Adrenal gland (tissue), 12 donors: ENCODE data around the gene AGAP1. TPM values are rescaled to one million over a fixed set of nuclear protein-coding genes. Genes with fewer than 3 reads are reported as not detected.

Source experiments
- DNase-seq, 7 donors: peaks; one replicate each; pipeline ENCODE4 v3.0.0-alpha.2; 2019 to 2020
- H3K27ac ChIP-seq, 5 donors: fragments of 200-600 bp; sonication (generic) in 4 of 5; 1 replicate in 3 of 5; 2 replicates in 2 of 5; pipeline versions ENCODE4 v1.5.1 to v1.8.0; 2016 to 2020; ENCODE audit warnings: mild to moderate bottlenecking in 1 of 5
- H3K27me3 ChIP-seq: fragments of 200-600 bp; 2 replicates; pipeline ENCODE4 v1.8.0; 2021
- H3K36me3 ChIP-seq, 2 donors: fragments of 200-600 bp; replicated peaks in 1 of 2; 1 replicate in 1 of 2; 2 replicates in 1 of 2; pipeline versions ENCODE4 v1.5.1 to v1.8.0; 2018 to 2022
- H3K4me1 ChIP-seq, 2 donors: fragments of 200-600 bp; replicated peaks in 1 of 2; 1 replicate in 1 of 2; 2 replicates in 1 of 2; pipeline versions ENCODE4 v1.5.1 to v1.8.0; 2018 to 2021
- H3K4me3 ChIP-seq, 4 donors: fragments of 200-600 bp; sonication (generic) in 3 of 4; one replicate each; pipeline ENCODE4 v1.5.1; 2016 to 2018
- H3K9me3 ChIP-seq, 3 donors: fragments of 200-600 bp; sonication (generic) in 1 of 3; replicated peaks in 1 of 3; 1 replicate in 2 of 3; 2 replicates in 1 of 3; pipeline versions ENCODE4 v1.5.1 to v1.8.0; 2016 to 2021
- CTCF ChIP-seq, 6 experiments: fragments of 450-650 bp in 4 of 6; fragments of 200-600 bp in 2 of 6; sonication (generic) in 1 of 6; IDR thresholded peaks; 1 replicate in 5 of 6; 2 replicates in 1 of 6; pipeline versions ENCODE4 v1.5.1 to v1.8.0; 2016 to 2021; ENCODE audit warnings: antibody characterized with exemption in 6 of 6, mild to moderate bottlenecking in 2 of 6, moderate library complexity in 1 of 6
- POLR2A ChIP-seq, 2 donors: fragments of 450-650 bp; IDR thresholded peaks; one replicate each; pipeline ENCODE4 v1.6.1; 2017; ENCODE audit warnings: antibody characterized with exemption in 2 of 2, mild to moderate bottlenecking in 2 of 2, moderate library complexity in 1 of 2
- WGBS, 4 donors: extraction: QIAGEN DNeasy Blood & Tissue Kit in 2 of 4; methylation state at CpG; one replicate each; pipeline versions ENCODE4 v1.1.5 to v1.1.7; 2013 to 2017; 5-methylcytosine and 5-hydroxymethylcytosine counted together
- intact Hi-C, 2 donors: fragments of 100-400 bp; cut with DNase I; formaldehyde crosslinking; loops; one replicate each; pipeline versions ENCODE4 v1.14.1 to v1.15.0; 2022 to 2023
- polyA plus RNA-seq, 3 donors: library from polyadenylated mRNA; stranded (reverse); fragments of 200-250 nt in 2 of 3; fragments of 350-450 nt in 1 of 3; fragmentation: Illumina TruSeq in 1 of 3; extraction: RNeasy Lipid Tissue Mini Kit (QIAGEN cat#74804) in 1 of 3; gene quantifications; one replicate each; pipeline ENCODE4 v1.2.3, GENCODE V29; 2013 to 2014
- total RNA-seq, 9 donors: library from RNA; depleted of rRNA in 4 of 9; stranded (reverse); fragments of >200 nt in 4 of 9; fragments of 120-200 nt in 1 of 9; fragmentation: NEBNext Ultra II Directional in 1 of 9; extraction: Animal tissue kit (Norgen Biotek cat#: 25700) in 1 of 9; gene quantifications; one replicate each; pipeline versions ENCODE4 v1.1.0 to v1.2.4, GENCODE V29; 2013 to 2023
- donor health status: healthy with polysubstance abuse.
- donor health status: Bipolar disorder and iron deficiency.
- donor health status: DM: yes; HTN: yes; CAD: no.
- donor health status: DM: no; HTN: no; CAD: no.
- donor health status: DM: no; HTN: no; CAD: no.
- donor health status: DM: yes; HTN: yes; CAD: no.

The AGAP1 gene
- total and polyA plus RNA-seq, 12 donors: 5.3 to 29.6 (median 17.7) TPM

GRCh38 chr2:235756491-235756890 lies 262.6 kb downstream of the AGAP1 start:
- 76 to 90% (median 87%) methylated on average over 6 to 10 of the region's 10 CpGs for WGBS, 4 donors
- DNase-seq: no peak

GRCh38 chr2:235757212-235757611 lies 263.4 kb downstream of the AGAP1 start:
- no peak overlapping the region for H3K4me3 ChIP-seq
- H3K27me3 ChIP-seq: no peaks in the 10 kb centered on the region
- DNase-seq: no peak
- H3K27ac ChIP-seq: no peak overlapping the region
- H3K9me3 ChIP-seq: no peaks in the 10 kb centered on the region
- no peaks in the 10 kb centered on the region for H3K36me3 ChIP-seq
- WGBS, 4 donors: 74 to 100% (median 96%) methylated on average over 2 to 6 of the region's 6 CpGs
- no peaks in the 10 kb centered on the region for H3K4me1 ChIP-seq
- TF ChIP-seq POLR2A (IDR thresholded peaks at IDR 0.05) (no peak), CTCF (IDR thresholded peaks at IDR 0.05) (no peak)
- intact Hi-C loops: no loop called here

More at GRCh38 chr2:235756491-235756890, 262.6 kb downstream of the AGAP1 start:
- Histone ChIP-seq H3K4me1 (no peaks in the 10 kb centered on the region), H3K4me3 (no peak overlapping the region), H3K9me3 (no peaks in the 10 kb centered on the region), H3K27me3 (no peaks in the 10 kb centered on the region), H3K27ac (no peak overlapping the region), H3K36me3 (no peaks in the 10 kb centered on the region)
- no peak for TF ChIP-seq POLR2A (IDR thresholded peaks at IDR 0.05)
- TF ChIP-seq CTCF (IDR thresholded peaks at IDR 0.05): no peak
- intact Hi-C loops: no loop called here

- H3K4me1 ChIP-seq: no peaks in the 10 kb centered on the region
- H3K27me3 ChIP-seq: no peaks in the 10 kb centered on the region
- intact Hi-C loops: no loop called here
- no peaks in the 10 kb centered on the region for H3K36me3 ChIP-seq
- 76 to 95% (median 93%) methylated on average over 6 of the region's 6 CpGs for WGBS, 4 donors
- no peak overlapping the region for H3K4me3 ChIP-seq
- no peaks in the 10 kb centered on the region for H3K9me3 ChIP-seq
- no peak overlapping the region for H3K27ac ChIP-seq
- DNase-seq: no peak
- TF ChIP-seq POLR2A (IDR thresholded peaks at IDR 0.05): no peak
- TF ChIP-seq CTCF (IDR thresholded peaks at IDR 0.05): no peak
These were observed 263.8 kb downstream of the AGAP1 start for GRCh38 chr2:235757640-235758039.

- H3K27me3 ChIP-seq: no peaks in the 10 kb centered on the region
- intact Hi-C loops: no loop called here
- 75 to 90% (median 87%) methylated on average over 20 of the region's 20 CpGs for WGBS, 4 donors
These were observed 269.2 kb downstream of the AGAP1 start for GRCh38 chr2:235762832-235763598.

More at GRCh38 chr2:235762832-235763598, 269.2 kb downstream of the AGAP1 start:
- H3K36me3 ChIP-seq: no peaks in the 10 kb centered on the region
- H3K9me3 ChIP-seq: no peaks in the 10 kb centered on the region
- TF ChIP-seq POLR2A (IDR thresholded peaks at IDR 0.05) (no peak), CTCF (IDR thresholded peaks at IDR 0.05) (no peak)
- H3K4me1 ChIP-seq: no peaks in the 10 kb centered on the region
- H3K4me3 ChIP-seq: no peak overlapping the region
- DNase-seq: no peak
- no peak overlapping the region for H3K27ac ChIP-seq
